SU-DHL-6 (cell line): ENCODE measurements around the gene SF1.

Source experiments
- CTCF ChIP-seq: fragments of 200-600 bp; sonication (generic); IDR thresholded peaks from one replicate; pipeline ENCODE4 v1.5.1; 2017; ENCODE audit warnings: antibody characterized with exemption, mild to moderate bottlenecking, low read length, moderate library complexity; ENCODE audit not compliant: insufficient read depth, poor library complexity, severe bottlenecking
- EZH2phosphoT487 ChIP-seq: fragments of 200-600 bp; sonication (generic), shearing (Covaris generic); conservative IDR thresholded peaks from 2 replicates; pipeline ENCODE4 v1.6.1; 2018; ENCODE audit warnings: mild to moderate bottlenecking, antibody characterized with exemption, low read length, moderate library complexity, mixed read lengths

- TF ChIP-seq CTCF = no peak
- TF ChIP-seq EZH2phosphoT487 = no peak
These were observed 5.9 kb downstream of the SF1 start for GRCh38 chr11:64772303-64773018.
